Skeletal muscle satellite cell (primary cell): ENCODE measurements around the gene CNNM1.

Experiments
- H3K27me3 ChIP-seq: 2 replicates; pipeline ENCODE4 v1.7.0; 2013; ENCODE audit warnings: low read length; ENCODE audit not compliant: control insufficient read depth, insufficient read depth
- H3K36me3 ChIP-seq: 2 replicates; pipeline ENCODE4 v1.7.0; 2013; ENCODE audit warnings: mild to moderate bottlenecking, control low read depth, low read length; ENCODE audit not compliant: insufficient read depth
- H3K4me1 ChIP-seq: 2 replicates; pipeline ENCODE4 v1.7.0; 2013; ENCODE audit warnings: low read length; ENCODE audit not compliant: control insufficient read depth, insufficient read depth
- H3K4me2 ChIP-seq: 2 replicates; pipeline ENCODE4 v1.7.0; 2013; ENCODE audit warnings: mild to moderate bottlenecking, low read length
- H3K4me3 ChIP-seq: 2 replicates; pipeline ENCODE4 v1.7.0; 2013; ENCODE audit warnings: low read length
- H3K9ac ChIP-seq: 2 replicates; pipeline ENCODE4 v1.7.0; 2013; ENCODE audit warnings: mild to moderate bottlenecking, low read depth, low read length, moderate library complexity
- H3K9me3 ChIP-seq: replicated peaks from 2 replicates; pipeline ENCODE4 v1.7.0; 2013; ENCODE audit warnings: mild to moderate bottlenecking, control low read depth, low read length

Gene CNNM1

DNA sequence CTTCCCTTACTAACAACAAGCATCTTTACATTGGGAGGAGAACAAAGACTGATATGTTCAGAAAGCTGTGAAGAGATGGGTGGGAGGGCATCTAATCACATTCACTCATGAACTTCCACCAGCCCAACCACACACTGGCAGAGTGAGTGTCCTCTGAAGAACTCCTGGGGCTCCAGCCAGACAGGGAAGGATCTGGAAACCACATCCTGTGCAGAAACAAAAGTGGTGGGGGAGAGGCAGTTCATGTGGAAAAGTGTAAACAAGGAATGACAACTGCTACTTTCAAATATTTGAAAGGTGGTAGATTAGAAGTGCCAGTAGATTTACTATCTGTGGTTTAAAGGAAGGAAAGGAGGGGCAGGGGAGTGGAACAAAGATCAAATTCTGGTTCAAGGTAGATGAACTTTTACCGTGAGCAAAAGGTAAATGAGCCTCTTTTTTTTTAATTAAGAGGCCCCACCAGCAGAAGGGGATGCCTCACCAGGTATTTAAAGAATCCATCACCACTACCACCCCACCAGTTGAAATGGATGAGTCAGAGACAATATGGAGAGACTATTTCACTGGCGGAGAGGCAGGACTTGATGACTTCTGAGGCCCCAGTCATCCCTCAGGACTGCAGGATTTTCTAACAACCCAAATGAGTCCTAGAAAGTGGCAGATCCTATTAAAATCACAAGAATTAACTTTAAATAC lies 66.7 kb downstream of the CNNM1 start:
- H3K4me3 ChIP-seq, result no peak overlapping the region
- H3K9ac ChIP-seq, result no peak overlapping the region
- peak overlapping the region; percentile 51 for H3K4me2 ChIP-seq
- H3K36me3 ChIP-seq, result peaks cover 3% of the 10 kb centered on the region
- H3K4me1 ChIP-seq, result peaks cover 27% of the 10 kb centered on the region
- H3K9me3 ChIP-seq, result no peaks in the 10 kb centered on the region
- H3K27me3 ChIP-seq, result no peaks in the 10 kb centered on the region

DNA sequence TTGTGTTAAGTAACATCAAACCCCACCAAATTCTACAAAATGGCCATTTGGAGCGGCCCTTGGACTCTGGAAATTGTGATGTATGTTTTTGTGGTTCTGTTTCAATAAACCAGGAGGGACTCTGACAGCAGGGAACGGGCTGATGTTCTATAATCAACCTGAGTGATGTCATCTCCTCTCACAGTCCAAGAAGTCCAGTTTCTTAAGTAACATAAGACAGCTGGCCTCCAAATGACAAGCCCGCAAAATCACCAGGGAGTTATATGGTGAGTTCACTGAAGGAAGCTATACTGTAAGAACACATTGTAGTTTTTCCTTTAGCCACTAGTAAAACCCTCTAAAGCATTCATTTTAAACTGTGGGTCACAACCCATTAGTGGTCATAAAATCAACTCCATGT lies 67.3 kb downstream of the CNNM1 start:
- no peaks in the 10 kb centered on the region for H3K27me3 ChIP-seq
- H3K4me3 ChIP-seq, result no peak overlapping the region
- H3K4me1 ChIP-seq, result peaks cover 27% of the 10 kb centered on the region
- H3K4me2 ChIP-seq, result peak overlapping the region; percentile 51
- H3K9me3 ChIP-seq, result no peaks in the 10 kb centered on the region
- H3K9ac ChIP-seq, result no peak overlapping the region
- H3K36me3 ChIP-seq, result peaks cover 3% of the 10 kb centered on the region

DNA sequence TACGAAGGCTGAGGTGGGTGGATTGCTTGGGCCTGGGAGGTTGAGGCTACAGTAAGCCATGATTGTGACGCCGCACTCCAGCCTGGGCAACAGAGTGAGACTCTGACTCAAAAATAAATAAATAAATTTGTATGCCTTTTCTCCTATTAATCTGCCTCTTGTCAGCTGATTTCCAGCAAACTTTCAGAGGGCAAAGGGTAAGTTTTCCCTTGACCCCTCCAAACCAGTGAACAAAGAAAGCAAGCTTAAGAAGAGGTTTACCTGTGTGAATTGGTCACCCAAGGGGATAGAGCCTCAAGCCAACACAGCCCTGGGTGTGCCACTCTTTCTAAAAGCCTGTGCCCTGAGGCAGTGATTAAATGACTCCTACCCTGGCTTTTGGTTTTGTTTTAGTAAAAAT lies 70.5 kb downstream of the CNNM1 start:
- Histone ChIP-seq H3K27me3 (no peaks in the 10 kb centered on the region), H3K36me3 (peaks cover 22% of the 10 kb centered on the region), H3K9ac (no peak overlapping the region)

DNA sequence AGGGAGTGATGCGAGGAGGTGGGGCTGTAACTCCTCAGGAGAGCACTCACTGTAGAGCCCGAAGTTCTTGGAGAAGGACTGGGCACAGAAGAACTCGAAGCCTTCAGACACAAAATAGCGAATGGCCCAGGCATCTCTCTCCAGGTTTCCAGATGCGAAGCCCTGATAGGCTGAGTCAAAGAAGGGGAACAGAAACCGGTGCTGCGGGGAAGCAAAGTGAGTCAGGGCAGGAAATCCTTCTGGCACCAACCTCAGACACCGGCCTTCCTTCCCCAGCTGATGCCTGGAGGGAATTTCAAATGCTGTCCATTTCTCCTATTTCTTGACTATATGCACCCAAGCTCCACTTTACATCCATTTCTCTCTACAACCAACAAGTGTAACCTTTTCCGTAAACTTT lies 74.5 kb downstream of the CNNM1 start:
- H3K9me3 ChIP-seq, result no peaks in the 10 kb centered on the region
- no peaks in the 10 kb centered on the region for H3K4me1 ChIP-seq
- no peak overlapping the region for H3K9ac ChIP-seq
- H3K27me3 ChIP-seq, result no peaks in the 10 kb centered on the region
- H3K36me3 ChIP-seq, result peaks cover 36% of the 10 kb centered on the region
- no peak overlapping the region for H3K4me3 ChIP-seq
- H3K4me2 ChIP-seq, result no peak overlapping the region

More for the DNA sequence above, 70.5 kb downstream of the CNNM1 start:
- Histone ChIP-seq H3K4me2 (no peak overlapping the region), H3K9me3 (no peaks in the 10 kb centered on the region), H3K4me3 (no peak overlapping the region), H3K4me1 (peaks cover 20% of the 10 kb centered on the region)

DNA sequence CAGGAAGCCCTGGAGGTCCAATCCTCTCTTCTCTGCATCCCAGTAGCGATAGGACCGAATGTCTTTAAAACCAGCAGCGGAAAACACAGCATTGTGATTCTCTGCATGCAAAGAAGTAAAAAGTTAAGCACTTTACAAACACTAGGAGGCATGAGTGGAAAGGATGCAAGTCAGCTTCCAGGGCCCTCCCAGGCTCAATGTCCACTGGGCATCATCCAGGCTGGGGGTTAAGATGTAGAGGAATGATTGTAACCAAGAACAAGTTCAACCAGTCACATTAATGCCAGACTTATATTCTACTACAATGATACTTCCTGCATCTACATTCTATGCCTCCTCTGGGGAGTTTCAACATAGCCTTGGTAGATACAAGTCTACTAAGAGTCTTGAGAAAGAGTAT lies 77.0 kb downstream of the CNNM1 start:
- H3K4me2 ChIP-seq, result no peak overlapping the region
- H3K4me1 ChIP-seq, result no peaks in the 10 kb centered on the region
- H3K4me3 ChIP-seq, result no peak overlapping the region
- peaks cover 39% of the 10 kb centered on the region for H3K36me3 ChIP-seq
- H3K9me3 ChIP-seq, result no peaks in the 10 kb centered on the region
- no peaks in the 10 kb centered on the region for H3K27me3 ChIP-seq
- H3K9ac ChIP-seq, result no peak overlapping the region

DNA sequence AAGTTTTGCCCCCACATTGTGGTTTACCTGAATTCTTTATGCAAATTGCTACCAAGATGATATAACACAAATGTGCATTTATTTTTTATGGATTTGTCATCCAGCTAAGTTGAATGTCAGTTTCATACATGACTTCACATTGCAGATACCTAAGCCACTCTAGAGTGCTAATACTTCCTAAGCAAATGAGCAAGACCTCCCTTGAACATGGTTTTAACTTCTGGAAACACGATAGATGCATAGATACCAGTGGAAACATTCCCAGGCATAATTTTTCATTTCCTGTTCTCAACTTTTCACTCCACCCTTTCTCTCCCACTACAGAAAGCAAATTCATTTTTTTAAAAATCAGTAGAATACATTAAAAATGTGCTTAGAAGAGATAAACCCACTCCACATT lies 81.0 kb downstream of the CNNM1 start:
- no peaks in the 10 kb centered on the region for H3K4me1 ChIP-seq
- no peak overlapping the region for H3K4me2 ChIP-seq
- no peaks in the 10 kb centered on the region for H3K27me3 ChIP-seq
- peaks cover 16% of the 10 kb centered on the region for H3K36me3 ChIP-seq
- H3K4me3 ChIP-seq, result no peak overlapping the region
- H3K9me3 ChIP-seq, result no peaks in the 10 kb centered on the region
- no peak overlapping the region for H3K9ac ChIP-seq

DNA sequence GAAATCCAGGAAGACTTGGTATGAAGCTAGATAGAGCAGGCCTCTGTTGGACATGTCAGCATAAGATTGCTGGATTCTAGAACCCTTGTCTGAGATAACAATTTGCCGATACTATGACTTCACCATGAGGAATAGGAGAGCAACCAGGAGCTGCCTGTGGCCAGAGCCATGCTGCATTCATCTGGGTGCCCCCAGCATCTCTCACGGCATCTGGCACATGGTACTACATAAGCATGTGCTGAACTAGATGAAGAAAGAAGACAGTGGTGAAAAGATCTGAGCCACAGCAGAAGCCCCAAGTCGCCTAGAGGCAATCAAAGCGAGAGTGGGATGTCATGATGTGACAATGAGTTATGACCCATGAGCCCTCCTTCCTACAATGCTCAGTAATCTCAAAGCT lies 81.7 kb downstream of the CNNM1 start:
- Histone ChIP-seq H3K4me1 (no peaks in the 10 kb centered on the region), H3K36me3 (peaks cover 10% of the 10 kb centered on the region), H3K9me3 (no peaks in the 10 kb centered on the region), H3K4me2 (no peak overlapping the region), H3K9ac (no peak overlapping the region), H3K4me3 (no peak overlapping the region), H3K27me3 (no peaks in the 10 kb centered on the region)

DNA sequence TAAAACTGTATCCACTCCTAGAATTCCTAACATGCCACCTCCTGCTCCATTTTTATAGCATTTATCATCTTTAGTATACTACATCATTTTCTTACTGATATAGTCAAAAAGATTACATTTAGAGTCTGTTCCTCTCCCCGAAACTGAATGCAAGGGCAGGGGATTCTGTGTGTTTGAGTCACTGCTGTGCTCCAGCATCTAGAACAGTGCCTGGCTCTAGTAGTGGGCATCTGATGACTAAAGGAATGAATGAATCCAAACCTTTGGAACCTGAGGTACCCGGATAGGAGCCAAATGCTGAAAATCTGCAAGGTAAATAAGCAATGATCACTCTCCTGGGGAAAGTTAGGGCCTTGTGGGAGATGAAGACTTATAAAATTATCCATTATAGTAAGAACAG lies 82.4 kb downstream of the CNNM1 start:
- Histone ChIP-seq H3K4me1 (no peaks in the 10 kb centered on the region), H3K4me2 (no peak overlapping the region), H3K9ac (no peak overlapping the region), H3K36me3 (peaks cover 4% of the 10 kb centered on the region), H3K9me3 (no peaks in the 10 kb centered on the region), H3K27me3 (no peaks in the 10 kb centered on the region), H3K4me3 (no peak overlapping the region)

DNA sequence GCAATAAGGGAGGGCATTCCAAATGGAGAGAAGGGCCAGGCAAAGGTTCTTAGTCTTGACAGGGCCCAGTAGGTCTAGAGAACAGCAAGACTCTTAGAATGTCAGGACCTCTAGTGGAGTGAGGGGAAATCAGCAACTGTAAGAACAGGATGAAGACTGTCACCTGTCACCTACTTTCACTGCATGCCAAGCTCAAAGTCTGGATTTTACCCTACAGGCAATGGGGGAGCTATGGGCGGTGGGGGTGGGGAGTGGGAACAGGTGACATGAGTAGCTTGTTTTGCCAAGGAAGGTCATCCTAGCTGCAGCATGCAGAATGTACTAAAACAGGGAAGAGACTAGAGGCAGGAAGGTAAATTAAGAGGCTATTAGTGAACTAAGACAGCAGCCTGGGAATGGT lies 82.9 kb downstream of the CNNM1 start:
- H3K36me3 ChIP-seq, result peaks cover 3% of the 10 kb centered on the region
- no peak overlapping the region for H3K4me2 ChIP-seq
- no peaks in the 10 kb centered on the region for H3K4me1 ChIP-seq
- no peaks in the 10 kb centered on the region for H3K27me3 ChIP-seq
- H3K9me3 ChIP-seq, result no peaks in the 10 kb centered on the region
- H3K4me3 ChIP-seq, result no peak overlapping the region
- H3K9ac ChIP-seq, result no peak overlapping the region

DNA sequence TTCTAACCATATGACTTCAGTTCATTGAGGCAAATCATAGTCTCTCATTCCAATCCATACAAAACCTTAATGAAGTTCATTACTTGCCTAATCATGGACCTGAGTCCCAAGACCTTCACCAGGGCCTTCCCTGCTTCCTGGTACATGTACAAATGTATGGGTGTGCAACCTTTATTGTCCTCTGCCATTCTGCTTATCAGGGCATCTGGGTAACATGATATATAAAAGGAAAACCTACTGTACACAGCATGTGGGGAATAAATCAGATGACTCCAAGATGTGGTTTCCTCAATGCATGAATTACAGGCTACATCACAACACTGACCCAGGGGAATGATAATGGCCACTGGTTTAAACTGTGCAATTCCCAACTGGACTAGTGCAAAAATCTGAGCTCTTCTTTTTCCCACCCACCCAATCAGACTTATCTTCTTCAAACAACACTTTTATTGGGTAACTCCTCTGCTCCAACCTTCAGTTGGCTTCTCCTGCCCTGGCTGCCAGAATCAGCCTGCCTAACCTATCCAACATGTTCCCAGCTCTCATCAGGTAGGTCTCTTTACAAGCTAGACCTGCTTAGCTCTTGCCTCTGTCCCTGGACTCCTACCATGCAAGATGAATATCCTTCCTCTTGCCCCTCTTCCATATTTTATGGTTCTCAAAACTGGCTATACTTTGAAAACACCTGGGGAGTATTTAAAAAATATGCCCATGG lies 89.9 kb downstream of the CNNM1 start:
- no peaks in the 10 kb centered on the region for H3K4me1 ChIP-seq
- H3K4me3 ChIP-seq, result no peak overlapping the region
- no peak overlapping the region for H3K9ac ChIP-seq
- no peaks in the 10 kb centered on the region for H3K27me3 ChIP-seq
- peaks cover 13% of the 10 kb centered on the region for H3K36me3 ChIP-seq
- H3K9me3 ChIP-seq, result no peaks in the 10 kb centered on the region
- H3K4me2 ChIP-seq, result no peak overlapping the region

DNA sequence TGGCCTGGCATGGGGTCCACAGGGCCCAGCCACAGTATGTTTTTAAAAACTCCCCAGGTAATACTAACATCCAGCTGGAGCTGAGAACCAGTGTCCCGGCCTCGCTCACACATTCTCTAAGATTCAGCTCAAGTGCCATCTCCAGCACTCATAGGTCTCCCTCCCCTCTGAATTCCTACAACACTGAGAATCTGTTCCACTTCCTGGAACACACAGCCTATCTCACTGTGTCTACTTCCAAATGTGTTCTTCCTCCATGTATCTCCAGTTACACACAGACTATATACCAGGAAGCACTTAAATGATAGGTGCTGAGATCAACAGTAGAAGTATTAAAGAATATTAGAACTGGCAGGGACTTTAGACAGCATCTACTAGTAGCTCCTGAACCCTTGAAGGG lies 90.5 kb downstream of the CNNM1 start:
- Histone ChIP-seq H3K4me1 (no peaks in the 10 kb centered on the region), H3K9me3 (no peaks in the 10 kb centered on the region), H3K9ac (no peak overlapping the region), H3K27me3 (no peaks in the 10 kb centered on the region), H3K4me2 (no peak overlapping the region), H3K36me3 (peaks cover 13% of the 10 kb centered on the region), H3K4me3 (no peak overlapping the region)

DNA sequence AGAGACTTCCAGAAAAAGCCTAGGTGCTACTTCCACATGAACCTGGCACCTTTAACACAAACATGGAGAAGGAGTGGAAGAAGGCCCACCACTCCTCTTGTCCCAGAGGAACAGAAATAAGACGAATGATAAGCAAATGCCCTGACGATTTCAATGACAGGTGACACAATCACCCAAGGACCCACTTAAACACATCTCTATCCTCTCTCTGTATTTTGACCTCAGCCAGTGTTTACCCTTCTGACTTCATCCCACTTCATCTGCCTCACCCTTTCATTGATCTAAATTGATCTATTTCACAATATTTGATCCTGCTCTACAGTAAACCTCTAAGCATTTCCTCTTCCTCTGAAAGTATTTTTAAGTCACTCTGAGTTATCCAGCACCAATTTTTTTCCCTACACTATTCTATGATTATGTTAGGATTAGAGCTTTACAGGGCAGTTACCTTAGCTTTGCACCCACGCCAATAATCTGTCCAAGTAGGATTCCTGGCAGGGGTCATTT lies 92.1 kb downstream of the CNNM1 start:
- no peak overlapping the region for H3K4me2 ChIP-seq
- H3K9ac ChIP-seq, result no peak overlapping the region
- peaks cover 23% of the 10 kb centered on the region for H3K36me3 ChIP-seq
- no peaks in the 10 kb centered on the region for H3K27me3 ChIP-seq
- H3K4me3 ChIP-seq, result no peak overlapping the region
- no peaks in the 10 kb centered on the region for H3K4me1 ChIP-seq
- no peaks in the 10 kb centered on the region for H3K9me3 ChIP-seq
